Skin epidermis (tissue), 12 donors: ENCODE results near the gene RBBP6.

Experiments used
- H3K27ac ChIP-seq, 21 experiments: fragments of 200-600 bp; sonication (generic) in 11 of 21; one replicate each; pipeline ENCODE4 v1.5.0; 2020; ENCODE audit warnings: mild to moderate bottlenecking in 3 of 21, inconsistent platforms in 2 of 21, moderate library complexity in 2 of 21
- H3K4me3 ChIP-seq, 7 experiments: fragments of 200-600 bp; sonication (generic) in 2 of 7; one replicate each; pipeline ENCODE4 v1.5.0; 2020; ENCODE audit warnings: inconsistent platforms in 2 of 7, mild to moderate bottlenecking in 2 of 7, moderate library complexity in 1 of 7

RBBP6 gene

GRCh38 chr16:24520983-24521382 is 18.4 kb upstream of the RBBP6 start:
- H3K27ac ChIP-seq = no peak overlapping the region
- H3K4me3 ChIP-seq = no peak overlapping the region

- peak overlapping the region in 3 of 21 experiments; percentile 18 to 56 (median 51) for H3K27ac ChIP-seq
- no peak overlapping the region for H3K4me3 ChIP-seq
Observed at GRCh38 chr16:24522751-24523150, 16.6 kb upstream of the RBBP6 start.

- Histone ChIP-seq H3K27ac (peak overlapping the region in 5 of 21 experiments; percentile 18 to 56 (median 42)), H3K4me3 (no peak overlapping the region)
Observed at GRCh38 chr16:24523569-24523968, 15.8 kb upstream of the RBBP6 start.

GRCh38 chr16:24524855-24525677 is 14.3 kb upstream of the RBBP6 start:
- no peak overlapping the region for H3K4me3 ChIP-seq
- H3K27ac ChIP-seq = no peak overlapping the region

GRCh38 chr16:24525970-24526559 is 13.3 kb upstream of the RBBP6 start:
- Histone ChIP-seq H3K27ac (no peak overlapping the region), H3K4me3 (no peak overlapping the region)

GRCh38 chr16:24526701-24527495 is 12.5 kb upstream of the RBBP6 start:
- H3K4me3 ChIP-seq = no peak overlapping the region
- H3K27ac ChIP-seq = no peak overlapping the region

GRCh38 chr16:24531166-24531565 is 8.2 kb upstream of the RBBP6 start:
- H3K27ac ChIP-seq = no peak overlapping the region
- no peak overlapping the region for H3K4me3 ChIP-seq

GRCh38 chr16:24534620-24535019 is 4.7 kb upstream of the RBBP6 start:
- H3K27ac ChIP-seq = no peak overlapping the region

GRCh38 chr16:24535827-24536226 is 3.5 kb upstream of the RBBP6 start:
- no peak overlapping the region for H3K4me3 ChIP-seq
- H3K27ac ChIP-seq = no peak overlapping the region

More at GRCh38 chr16:24534620-24535019, 4.7 kb upstream of the RBBP6 start:
- H3K4me3 ChIP-seq = no peak overlapping the region

GRCh38 chr16:24536671-24537070 is 2.7 kb upstream of the RBBP6 start:
- Histone ChIP-seq H3K27ac (no peak overlapping the region), H3K4me3 (no peak overlapping the region)

- no peak overlapping the region for H3K27ac ChIP-seq
- H3K4me3 ChIP-seq = no peak overlapping the region
Observed at GRCh38 chr16:24537474-24538337, 1.7 kb upstream of the RBBP6 start.

- peak overlapping the region in 20 of 21 experiments; percentile 70 to 100 (median 100) for H3K27ac ChIP-seq
- peak overlapping the region; percentile 73 to 96 (median 85) for H3K4me3 ChIP-seq
Observed at GRCh38 chr16:24538756-24539294, 541 bp upstream of the RBBP6 start.

GRCh38 chr16:24539850-24540601 is 660 bp downstream of the RBBP6 start:
- peak overlapping the region; percentile 97 to 100 (median 100) for H3K27ac ChIP-seq
- H3K4me3 ChIP-seq = peak overlapping the region; percentile 73 to 96 (median 85)

GRCh38 chr16:24540602-24541210 is 1.3 kb downstream of the RBBP6 start:
- H3K27ac ChIP-seq = peak overlapping the region; percentile 97 to 100 (median 100)

GRCh38 chr16:24541233-24541933 is 2.0 kb downstream of the RBBP6 start:
- peak overlapping the region; percentile 73 to 96 (median 85) for H3K4me3 ChIP-seq
- peak overlapping the region in 19 of 21 experiments; percentile 1 to 100 (median 100) for H3K27ac ChIP-seq

More at GRCh38 chr16:24540602-24541210, 1.3 kb downstream of the RBBP6 start:
- peak overlapping the region; percentile 73 to 96 (median 85) for H3K4me3 ChIP-seq

- H3K27ac ChIP-seq = peak overlapping the region in 2 of 21 experiments; percentile 14 to 37
- no peak overlapping the region for H3K4me3 ChIP-seq
Observed at GRCh38 chr16:24543949-24544348, 4.6 kb downstream of the RBBP6 start.

GRCh38 chr16:24544640-24545039 is 5.3 kb downstream of the RBBP6 start:
- Histone ChIP-seq H3K27ac (peak overlapping the region in 1 of 21 experiments; percentile 14), H3K4me3 (no peak overlapping the region)
